AG04450 (cell line): ENCODE results near the gene ACBD6. TPM values are rescaled to one million over a fixed set of nuclear protein-coding genes. Genes with fewer than 3 reads are reported as not detected.

ENCODE experiments used
- CTCF ChIA-PET: fragments of 300-600, 350-600 bp; formaldehyde crosslinking; extraction: SDS; loops from one replicate; lab custom pipeline; 2022; ENCODE audit warnings: antibody characterized with exemption, inconsistent platforms; lab: Charles Lee
- POLR2A ChIA-PET: fragments of 350-600 bp; formaldehyde crosslinking; extraction: SDS; loops from one replicate; lab custom pipeline; 2021; ENCODE audit warnings: antibody characterized with exemption, inconsistent platforms; lab: Yijun Ruan, JAX
- DNase-seq: peaks from one replicate; pipeline ENCODE4 v3.0.0-alpha.2; 2011; ENCODE audit warnings: low read depth, low spot score
- H3K27ac ChIP-seq: one replicate; pipeline ENCODE4 v1.5.1; 2012; ENCODE audit warnings: low read depth, low read length, control low read depth
- H3K27me3 ChIP-seq: one replicate; pipeline ENCODE4 v1.6.0; 2012; ENCODE audit warnings: low read length; ENCODE audit not compliant: control insufficient read depth, insufficient read depth
- H3K4me3 ChIP-seq: 2 replicates; pipeline ENCODE4 v1.5.1; 2011; ENCODE audit warnings: mild to moderate bottlenecking, low read depth, low read length, control low read depth
- H3K9me3 ChIP-seq: 2 replicates; pipeline ENCODE4 v1.5.1; 2012; ENCODE audit warnings: low read length; ENCODE audit not compliant: control insufficient read depth, insufficient read depth
- CTCF ChIP-seq: IDR thresholded peaks from 2 replicates; pipeline ENCODE4 v1.5.1; 2011; ENCODE audit warnings: low read depth, low read length, control low read depth, inconsistent platforms
- polyA plus RNA-seq: library from polyadenylated mRNA; depleted of rRNA; stranded (reverse); fragments of >200 nt; gene quantifications from 2 replicates; pipeline ENCODE4 v1.2.3, GENCODE V29; 2011

The ACBD6 gene
- polyA plus RNA-seq, 1 experiment: 87.6 TPM

- CTCF ChIA-PET: no interaction called here
- no peak overlapping the region for H3K4me3 ChIP-seq
- no peak for DNase-seq
- H3K9me3 ChIP-seq: no peaks in the 10 kb centered on the region
- H3K27me3 ChIP-seq: no peaks in the 10 kb centered on the region
- POLR2A ChIA-PET: no interaction called here
- no peak for TF ChIP-seq CTCF
- no peak overlapping the region for H3K27ac ChIP-seq
These were observed 141.9 kb downstream of the ACBD6 start for GRCh38 chr1:180360333-180361075.

GRCh38 chr1:180358649-180359048, 143.7 kb downstream of the ACBD6 start:
- ChIA-PET POLR2A (no interaction called here), CTCF (no interaction called here)
- Histone ChIP-seq H3K9me3 (no peaks in the 10 kb centered on the region), H3K4me3 (no peak overlapping the region), H3K27me3 (no peaks in the 10 kb centered on the region), H3K27ac (no peak overlapping the region)
- DNase-seq: no peak
- no peak for TF ChIP-seq CTCF

- DNase-seq: no peak
- H3K4me3 ChIP-seq: no peak overlapping the region
- no peak overlapping the region for H3K27ac ChIP-seq
- CTCF ChIA-PET: no interaction called here
- POLR2A ChIA-PET: no interaction called here
- TF ChIP-seq CTCF: no peak
- no peaks in the 10 kb centered on the region for H3K27me3 ChIP-seq
- H3K9me3 ChIP-seq: no peaks in the 10 kb centered on the region
These were observed 148.4 kb downstream of the ACBD6 start for GRCh38 chr1:180353945-180354344.

GRCh38 chr1:180352588-180352987, 149.8 kb downstream of the ACBD6 start:
- no peak overlapping the region for H3K27ac ChIP-seq
- no peaks in the 10 kb centered on the region for H3K27me3 ChIP-seq
- CTCF ChIA-PET: no interaction called here
- POLR2A ChIA-PET: no interaction called here
- no peak overlapping the region for H3K4me3 ChIP-seq
- no peaks in the 10 kb centered on the region for H3K9me3 ChIP-seq
- no peak for DNase-seq
- no peak for TF ChIP-seq CTCF

- ChIA-PET CTCF (no interaction called here), POLR2A (no interaction called here)
- no peak for TF ChIP-seq CTCF
- H3K9me3 ChIP-seq: no peaks in the 10 kb centered on the region
- H3K4me3 ChIP-seq: no peak overlapping the region
- H3K27ac ChIP-seq: no peak overlapping the region
- no peaks in the 10 kb centered on the region for H3K27me3 ChIP-seq
- DNase-seq: no peak
These were observed 150.4 kb downstream of the ACBD6 start for GRCh38 chr1:180352021-180352420.
